HCT116 (cell line): ENCODE results near the gene SCGB1D2. TPM values are rescaled to one million over a fixed set of nuclear protein-coding genes. Genes with fewer than 3 reads are reported as not detected.
"Not testable (repeated sequence)": the region's sequence is repeated elsewhere in the genome, so short reads cannot be mapped to it uniquely, and the experiment has no call there.

Source experiments
- ATAC-seq: fragments of 200-7000 bp; cut with Tn5 transposase; 2 replicates; pipeline ENCODE4 v1.9.1; 2020; ENCODE audit warnings: mild to moderate bottlenecking, moderate library complexity
- BruUV-seq: library from RNA; stranded (reverse); fragments of 400-500 nt; replicated peaks from 2 replicates; lab custom pipeline; 2021; lab: Mats Ljungman, UMichigan
- CTCF ChIA-PET: fragments of 300-600 bp; sonication (Branson Sonifier 250); formaldehyde crosslinking; loops from one replicate; lab custom pipeline; 2021; ENCODE audit warnings: antibody characterized with exemption; lab: Charles Lee
- POLR2A ChIA-PET: fragments of 300-600, 350-600 bp; sonication (Branson Sonifier 250); formaldehyde crosslinking; loops from one replicate; lab custom pipeline; 2021; ENCODE audit warnings: antibody characterized with exemption; lab: Charles Lee
- RAD21 ChIA-PET, 2 experiments: fragments of 300-600 bp; sonication (Branson Sonifier 250); formaldehyde crosslinking; loops; one replicate each; lab custom pipeline; 2023; ENCODE audit warnings: low total read pairs in 2 of 2; ENCODE audit not compliant: uncharacterized antibody in 2 of 2, unreplicated experiment in 2 of 2, low non-redundant PET in 1 of 2; lab: Charles Lee
- DNase-seq: peaks from one replicate; pipeline ENCODE4 v3.0.0-alpha.2; 2010; ENCODE audit warnings: low read depth, low spot score
- H2AFZ ChIP-seq: fragments of 200-600 bp; shearing (Covaris generic), sonication (generic); 2 replicates; pipeline ENCODE4 v1.6.1; 2017; ENCODE audit warnings: low read depth, mixed run types, mixed read lengths, antibody characterized with exemption, low read length; ENCODE audit not compliant: poor library complexity, severe bottlenecking
- H3K27ac ChIP-seq: 2 replicates; pipeline ENCODE4 v1.5.1; 2012; ENCODE audit warnings: low read depth, low read length
- H3K27me3 ChIP-seq: fragments of 200-600 bp; sonication (generic); 2 replicates; pipeline ENCODE4 v1.6.1; 2016; ENCODE audit warnings: mixed run types, low read length, mixed read lengths; ENCODE audit not compliant: insufficient read depth
- H3K36me3 ChIP-seq, 2 experiments: fragments of 200-500 bp in 1 of 2; fragments of 200-600 bp in 1 of 2; sonication (Bioruptor generic) in 1 of 2; sonication (generic) in 1 of 2; 2 replicates each; pipeline versions ENCODE4 v1.5.1 to v1.6.1; 2014 to 2016; ENCODE audit warnings: low read length in 2 of 2, inconsistent platforms in 1 of 2, mixed read lengths in 1 of 2, mixed run types in 1 of 2; ENCODE audit not compliant: insufficient read depth in 2 of 2, control insufficient read depth in 1 of 2
- H3K4me1 ChIP-seq, 2 experiments: fragments of 200-600 bp in 1 of 2; sonication (generic) in 1 of 2; 2 replicates each; pipeline versions ENCODE4 v1.5.1 to v1.6.1; 2012 to 2017; ENCODE audit warnings: low read length in 2 of 2, inconsistent platforms in 1 of 2, mild to moderate bottlenecking in 1 of 2, mixed read lengths in 1 of 2, mixed run types in 1 of 2, moderate library complexity in 1 of 2; ENCODE audit not compliant: insufficient read depth in 2 of 2, control insufficient read depth in 1 of 2
- H3K4me2 ChIP-seq: fragments of 200-600 bp; sonication (generic); 2 replicates; pipeline ENCODE4 v1.6.1; 2017; ENCODE audit warnings: mixed run types, low read length, mixed read lengths
- H3K4me3 ChIP-seq, 2 experiments: fragments of 200-600 bp in 1 of 2; sonication (generic) in 1 of 2; replicated peaks in 1 of 2; 2 replicates each; pipeline ENCODE4 v1.5.1; 2011 to 2016; ENCODE audit warnings: low read length in 2 of 2, control low read depth in 1 of 2, low read depth in 1 of 2, mild to moderate bottlenecking in 1 of 2, mixed read lengths in 1 of 2, mixed run types in 1 of 2
- H3K79me2 ChIP-seq: fragments of 200-600 bp; sonication (generic); 2 replicates; pipeline ENCODE4 v1.6.1; 2017; ENCODE audit warnings: mild to moderate bottlenecking, mixed run types, low read length, moderate library complexity, mixed read lengths; ENCODE audit not compliant: insufficient read depth
- H3K9ac ChIP-seq: fragments of 200-600 bp; sonication (generic); 2 replicates; pipeline ENCODE4 v1.6.1; 2016; ENCODE audit warnings: low read length, mixed read lengths
- H3K9me2 ChIP-seq: fragments of 200-600 bp; sonication (generic), shearing (Covaris generic); 2 replicates; pipeline ENCODE4 v1.6.1; 2017; ENCODE audit warnings: mixed run types, mild to moderate bottlenecking, moderate library complexity; ENCODE audit not compliant: insufficient read depth
- H3K9me3 ChIP-seq, 2 experiments: fragments of 200-500 bp in 1 of 2; fragments of 200-600 bp in 1 of 2; sonication (Bioruptor generic) in 1 of 2; sonication (generic) in 1 of 2; 2 replicates each; pipeline ENCODE4 v1.6.1; 2014 to 2017; ENCODE audit warnings: low read length in 2 of 2, mixed read lengths in 2 of 2, inconsistent platforms in 1 of 2, low read depth in 1 of 2, mild to moderate bottlenecking in 1 of 2, mixed run types in 1 of 2, moderate library complexity in 1 of 2; ENCODE audit not compliant: control insufficient read depth in 1 of 2, insufficient read depth in 1 of 2
- H4K20me1 ChIP-seq: fragments of 200-600 bp; sonication (generic), shearing (Covaris generic); 2 replicates; pipeline ENCODE4 v1.6.1; 2017; ENCODE audit warnings: mixed run types, mild to moderate bottlenecking, moderate library complexity; ENCODE audit not compliant: insufficient read depth
- ELF1 ChIP-seq: IDR thresholded peaks from 2 replicates; pipeline ENCODE4 v1.6.1; 2012; ENCODE audit warnings: low read depth, borderline replicate concordance
- SRF ChIP-seq: IDR thresholded peaks from 2 replicates; pipeline ENCODE4 v1.6.1; 2012; ENCODE audit warnings: low read depth
- intact Hi-C: fragments of 100-400 bp; cut with micrococcal nuclease; formaldehyde crosslinking; loops from 2 replicates; pipeline ENCODE4 v1.10.0; 2022
- total RNA-seq: library from RNA; stranded (reverse); gene quantifications from one replicate; pipeline ENCODE4 v1.2.1, GENCODE V29; 2021; ENCODE audit not compliant: unreplicated experiment
- TF ChIP-seq, protein P1 (sequence below), 3 experiments: fragments of 200-600 bp in 1 of 3; sonication (generic) in 1 of 3; IDR thresholded peaks in 2 of 3; conservative IDR thresholded peaks in 1 of 3; 2 replicates each; pipeline ENCODE4 v1.5.1; 2012 to 2017; ENCODE audit warnings: low read depth in 2 of 3, low read length in 2 of 3, antibody characterized with exemption in 1 of 3, borderline replicate concordance in 1 of 3, control low read depth in 1 of 3, mild to moderate bottlenecking in 1 of 3, mixed read lengths in 1 of 3, mixed run types in 1 of 3, moderate library complexity in 1 of 3; ENCODE audit not compliant: insufficient read depth in 1 of 3
- TF ChIP-seq, protein P2 (sequence below): IDR thresholded peaks from 2 replicates; pipeline ENCODE4 v1.6.1; 2012; ENCODE audit warnings: low read depth

The SCGB1D2 gene
- total RNA-seq, 1 experiment from 2014 or later, result not detected

DNA sequence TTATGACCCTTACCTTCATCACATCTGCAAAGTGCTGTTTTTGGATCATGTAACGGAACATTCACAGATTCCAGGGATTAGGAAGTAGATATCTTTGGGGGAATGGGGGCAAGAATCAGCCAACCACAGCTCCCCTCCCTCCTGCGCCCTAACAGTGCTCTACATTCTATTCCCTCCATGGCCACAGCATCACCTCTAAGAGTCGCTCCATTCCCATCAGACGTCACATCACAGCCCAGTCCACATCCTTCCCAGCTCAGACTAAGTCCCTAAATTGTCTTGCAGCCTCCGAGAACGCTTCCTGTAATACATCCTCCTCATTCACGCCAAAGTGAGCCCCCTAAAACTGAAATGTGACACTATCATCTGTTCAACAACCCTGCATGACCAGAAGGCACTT is 46.1 kb upstream of the SCGB1D2 start:
- RAD21 ChIA-PET, result no interaction called here
- H3K4me1 ChIP-seq, result no peaks in the 10 kb centered on the region
- DNase-seq, result no peak

DNA sequence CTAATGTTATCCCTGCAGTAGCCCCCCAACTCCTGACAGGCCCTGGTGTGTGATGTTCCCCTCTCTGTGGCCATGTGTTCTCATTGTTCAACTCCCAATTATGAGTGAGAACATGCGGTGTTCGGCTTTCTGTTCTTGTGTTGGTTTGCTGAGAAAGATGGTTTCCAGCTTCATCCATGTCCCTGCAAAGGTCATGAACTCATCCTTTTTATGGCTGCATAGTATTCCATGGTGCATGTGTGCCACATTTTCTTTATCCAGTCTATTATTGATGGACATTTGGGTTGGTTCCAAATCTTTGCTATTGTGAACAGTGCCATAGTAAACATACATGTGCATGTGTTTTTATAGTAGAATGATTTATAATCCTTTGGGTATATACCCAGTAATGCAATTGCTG is 44.6 kb upstream of the SCGB1D2 start:
- CTCF ChIA-PET, H3K4me3 ChIP-seq, H2AFZ ChIP-seq, RAD21 ChIA-PET, H4K20me1 ChIP-seq, BruUV-seq, H3K27ac ChIP-seq, H3K9me3 ChIP-seq, H3K9me2 ChIP-seq, H3K9ac ChIP-seq, DNase-seq, intact Hi-C loops, POLR2A ChIA-PET, ATAC-seq, H3K4me2 ChIP-seq, H3K4me1 ChIP-seq, H3K79me2 ChIP-seq, H3K36me3 ChIP-seq: not testable (repeated sequence)
- peaks cover 26% of the 10 kb centered on the region; the same call in 1 of the 2 replicates for H3K27me3 ChIP-seq

More for the DNA sequence above, 46.1 kb upstream of the SCGB1D2 start:
- no peak overlapping the region for H2AFZ ChIP-seq
- H3K9me3 ChIP-seq, result no peaks in the 10 kb centered on the region
- no peak overlapping the region for H3K4me3 ChIP-seq
- peaks cover 36% of the 10 kb centered on the region for H3K27me3 ChIP-seq
- H3K9ac ChIP-seq, result no peak overlapping the region
- TF ChIP-seq, protein P1, sequence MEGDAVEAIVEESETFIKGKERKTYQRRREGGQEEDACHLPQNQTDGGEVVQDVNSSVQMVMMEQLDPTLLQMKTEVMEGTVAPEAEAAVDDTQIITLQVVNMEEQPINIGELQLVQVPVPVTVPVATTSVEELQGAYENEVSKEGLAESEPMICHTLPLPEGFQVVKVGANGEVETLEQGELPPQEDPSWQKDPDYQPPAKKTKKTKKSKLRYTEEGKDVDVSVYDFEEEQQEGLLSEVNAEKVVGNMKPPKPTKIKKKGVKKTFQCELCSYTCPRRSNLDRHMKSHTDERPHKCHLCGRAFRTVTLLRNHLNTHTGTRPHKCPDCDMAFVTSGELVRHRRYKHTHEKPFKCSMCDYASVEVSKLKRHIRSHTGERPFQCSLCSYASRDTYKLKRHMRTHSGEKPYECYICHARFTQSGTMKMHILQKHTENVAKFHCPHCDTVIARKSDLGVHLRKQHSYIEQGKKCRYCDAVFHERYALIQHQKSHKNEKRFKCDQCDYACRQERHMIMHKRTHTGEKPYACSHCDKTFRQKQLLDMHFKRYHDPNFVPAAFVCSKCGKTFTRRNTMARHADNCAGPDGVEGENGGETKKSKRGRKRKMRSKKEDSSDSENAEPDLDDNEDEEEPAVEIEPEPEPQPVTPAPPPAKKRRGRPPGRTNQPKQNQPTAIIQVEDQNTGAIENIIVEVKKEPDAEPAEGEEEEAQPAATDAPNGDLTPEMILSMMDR (IDR thresholded peaks at IDR 0.05 in 2 of 3, conservative IDR thresholded peaks at IDR 0.05 in 1 of 3; ENCODE audit: borderline replicate concordance in 1 of 3, insufficient read depth in 1 of 3, low read depth in 2 of 3, low read length in 2 of 3), result no peak
- TF ChIP-seq ELF1, result no peak
- TF ChIP-seq, protein P2, sequence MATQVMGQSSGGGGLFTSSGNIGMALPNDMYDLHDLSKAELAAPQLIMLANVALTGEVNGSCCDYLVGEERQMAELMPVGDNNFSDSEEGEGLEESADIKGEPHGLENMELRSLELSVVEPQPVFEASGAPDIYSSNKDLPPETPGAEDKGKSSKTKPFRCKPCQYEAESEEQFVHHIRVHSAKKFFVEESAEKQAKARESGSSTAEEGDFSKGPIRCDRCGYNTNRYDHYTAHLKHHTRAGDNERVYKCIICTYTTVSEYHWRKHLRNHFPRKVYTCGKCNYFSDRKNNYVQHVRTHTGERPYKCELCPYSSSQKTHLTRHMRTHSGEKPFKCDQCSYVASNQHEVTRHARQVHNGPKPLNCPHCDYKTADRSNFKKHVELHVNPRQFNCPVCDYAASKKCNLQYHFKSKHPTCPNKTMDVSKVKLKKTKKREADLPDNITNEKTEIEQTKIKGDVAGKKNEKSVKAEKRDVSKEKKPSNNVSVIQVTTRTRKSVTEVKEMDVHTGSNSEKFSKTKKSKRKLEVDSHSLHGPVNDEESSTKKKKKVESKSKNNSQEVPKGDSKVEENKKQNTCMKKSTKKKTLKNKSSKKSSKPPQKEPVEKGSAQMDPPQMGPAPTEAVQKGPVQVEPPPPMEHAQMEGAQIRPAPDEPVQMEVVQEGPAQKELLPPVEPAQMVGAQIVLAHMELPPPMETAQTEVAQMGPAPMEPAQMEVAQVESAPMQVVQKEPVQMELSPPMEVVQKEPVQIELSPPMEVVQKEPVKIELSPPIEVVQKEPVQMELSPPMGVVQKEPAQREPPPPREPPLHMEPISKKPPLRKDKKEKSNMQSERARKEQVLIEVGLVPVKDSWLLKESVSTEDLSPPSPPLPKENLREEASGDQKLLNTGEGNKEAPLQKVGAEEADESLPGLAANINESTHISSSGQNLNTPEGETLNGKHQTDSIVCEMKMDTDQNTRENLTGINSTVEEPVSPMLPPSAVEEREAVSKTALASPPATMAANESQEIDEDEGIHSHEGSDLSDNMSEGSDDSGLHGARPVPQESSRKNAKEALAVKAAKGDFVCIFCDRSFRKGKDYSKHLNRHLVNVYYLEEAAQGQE, result no peak
- TF ChIP-seq SRF, result no peak
- H4K20me1 ChIP-seq, result no peaks in the 10 kb centered on the region
- no peaks in the 10 kb centered on the region for H3K36me3 ChIP-seq
- no peaks in the 10 kb centered on the region for H3K9me2 ChIP-seq
- intact Hi-C loops, result no loop called here
- ATAC-seq, result no peak
- H3K79me2 ChIP-seq, result no peaks in the 10 kb centered on the region
- CTCF ChIA-PET, result no interaction called here
- POLR2A ChIA-PET, result no interaction called here
- H3K27ac ChIP-seq, result no peak overlapping the region
- BruUV-seq, result no TSS peak
- no peak overlapping the region for H3K4me2 ChIP-seq
